NCI-H446 (cell line): Measurements from ENCODE around the gene TGIF2.
"Not testable (repeated sequence)": the region's sequence is repeated elsewhere in the genome, so short reads cannot be mapped to it uniquely, and the experiment has no call there.

Experiments
- DNase-seq, 2 experiments: peaks; one replicate each; lab custom pipeline; 2025; lab: John Stamatoyannopoulos, UW

The TGIF2 gene

GRCh38 chr20:36578356-36579041 lies 5.1 kb downstream of the TGIF2 start:
- DNase-seq: no peak

- no peak for DNase-seq
Observed at GRCh38 chr20:36579996-36580545, 6.7 kb downstream of the TGIF2 start.

- no peak for DNase-seq
Observed at GRCh38 chr20:36582322-36582721, 8.9 kb downstream of the TGIF2 start.

GRCh38 chr20:36582821-36583220 lies 9.4 kb downstream of the TGIF2 start:
- DNase-seq: no peak

- DNase-seq: no peak
Observed at GRCh38 chr20:36584018-36584481, 10.7 kb downstream of the TGIF2 start.

GRCh38 chr20:36585410-36586125 lies 12.2 kb downstream of the TGIF2 start:
- no peak for DNase-seq

GRCh38 chr20:36587388-36588070 lies 14.1 kb downstream of the TGIF2 start:
- DNase-seq: no peak

- DNase-seq: peak in 1 of 2 experiments; percentile 71
Observed at GRCh38 chr20:36591281-36591680, 17.9 kb downstream of the TGIF2 start.

- DNase-seq: peak in 1 of 2 experiments; percentile 8
Observed at GRCh38 chr20:36591854-36592641, 18.7 kb downstream of the TGIF2 start.

GRCh38 chr20:36593347-36593929 lies 20.0 kb downstream of the TGIF2 start:
- DNase-seq: no peak

GRCh38 chr20:36599912-36600345 lies 26.5 kb downstream of the TGIF2 start:
- DNase-seq: no peak

- no peak for DNase-seq
Observed at GRCh38 chr20:36601540-36601939, 28.1 kb downstream of the TGIF2 start.

GRCh38 chr20:36604952-36605398 lies 31.6 kb downstream of the TGIF2 start:
- DNase-seq: no peak

- peak; percentile 96 to 100 for DNase-seq
Observed at GRCh38 chr20:36605399-36606157, 32.2 kb downstream of the TGIF2 start, which contains the start of gene RAB5IF. Gene RAB5IF (plus strand): TSS chr20:36605779. CDS start chr20:36605952, 173 bp downstream.

GRCh38 chr20:36606158-36607066 lies 33.0 kb downstream of the TGIF2 start:
- peak in 1 of 2 experiments; percentile 16 for DNase-seq

GRCh38 chr20:36607586-36608387 lies 34.4 kb downstream of the TGIF2 start:
- DNase-seq: no peak

GRCh38 chr20:36608388-36608728 lies 35.0 kb downstream of the TGIF2 start:
- DNase-seq: not testable (repeated sequence)

GRCh38 chr20:36611625-36612024 lies 38.2 kb downstream of the TGIF2 start:
- DNase-seq: no peak
